ENCODE results near the gene ATF4.

DNA sequence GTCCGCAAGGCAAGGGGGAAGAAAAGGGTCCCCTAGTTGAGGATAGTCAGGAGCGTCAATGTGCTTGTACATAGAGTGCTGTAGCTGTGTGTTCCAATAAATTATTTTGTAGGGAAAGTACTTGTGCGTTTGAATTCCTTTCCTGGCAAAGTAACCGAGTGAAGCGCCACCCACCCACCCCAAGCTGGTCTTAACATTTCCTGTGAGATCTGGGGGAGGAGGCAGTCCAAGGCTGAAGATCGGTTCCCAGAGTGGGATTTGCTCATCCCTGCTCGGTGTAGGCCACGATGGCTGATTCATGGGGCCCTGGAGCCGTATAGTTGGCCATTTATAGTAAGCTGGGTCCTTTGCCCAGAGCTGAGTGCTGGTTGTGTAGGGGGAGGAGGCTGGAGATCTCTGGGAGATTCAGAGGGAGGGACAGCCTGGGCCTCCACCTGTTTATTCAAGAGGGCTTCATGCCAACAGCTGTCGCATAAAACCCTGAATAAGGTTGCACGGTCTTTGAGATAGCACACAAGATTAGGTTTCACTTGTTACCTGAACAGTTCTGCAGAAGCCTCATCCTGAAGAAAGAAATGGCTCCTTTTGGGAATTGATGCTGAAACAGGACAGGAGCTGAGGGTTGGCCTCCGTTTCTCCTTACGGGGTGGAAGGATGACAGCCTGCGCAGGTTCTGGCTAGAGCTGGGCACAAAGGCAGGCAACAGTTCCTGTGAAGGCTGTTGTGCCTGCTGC is 2.4 kb downstream of the ATF4 start:
- no peak for TF ChIP-seq POLR2A (IDR thresholded peaks at IDR 0.05)
- TF ChIP-seq, protein P1, sequence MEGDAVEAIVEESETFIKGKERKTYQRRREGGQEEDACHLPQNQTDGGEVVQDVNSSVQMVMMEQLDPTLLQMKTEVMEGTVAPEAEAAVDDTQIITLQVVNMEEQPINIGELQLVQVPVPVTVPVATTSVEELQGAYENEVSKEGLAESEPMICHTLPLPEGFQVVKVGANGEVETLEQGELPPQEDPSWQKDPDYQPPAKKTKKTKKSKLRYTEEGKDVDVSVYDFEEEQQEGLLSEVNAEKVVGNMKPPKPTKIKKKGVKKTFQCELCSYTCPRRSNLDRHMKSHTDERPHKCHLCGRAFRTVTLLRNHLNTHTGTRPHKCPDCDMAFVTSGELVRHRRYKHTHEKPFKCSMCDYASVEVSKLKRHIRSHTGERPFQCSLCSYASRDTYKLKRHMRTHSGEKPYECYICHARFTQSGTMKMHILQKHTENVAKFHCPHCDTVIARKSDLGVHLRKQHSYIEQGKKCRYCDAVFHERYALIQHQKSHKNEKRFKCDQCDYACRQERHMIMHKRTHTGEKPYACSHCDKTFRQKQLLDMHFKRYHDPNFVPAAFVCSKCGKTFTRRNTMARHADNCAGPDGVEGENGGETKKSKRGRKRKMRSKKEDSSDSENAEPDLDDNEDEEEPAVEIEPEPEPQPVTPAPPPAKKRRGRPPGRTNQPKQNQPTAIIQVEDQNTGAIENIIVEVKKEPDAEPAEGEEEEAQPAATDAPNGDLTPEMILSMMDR (IDR thresholded peaks at IDR 0.05), result no peak
